Body of pancreas (tissue), 4 donors: ENCODE results near the gene AHCYL2. TPM values are rescaled to one million over a fixed set of nuclear protein-coding genes. Genes with fewer than 3 reads are reported as not detected.
"Not testable (repeated sequence)": the region's sequence is repeated elsewhere in the genome, so short reads cannot be mapped to it uniquely, and the experiment has no call there.

ENCODE experiments used
- ATAC-seq: fragments of 150-250 bp; one replicate; pipeline ENCODE4 v1.9.1; 2016
- DNase-seq, 4 donors: peaks; one replicate each; pipeline ENCODE4 v3.0.0-alpha.2; 2019
- H3K27ac ChIP-seq, 4 donors: fragments of 200-600 bp; sonication (generic); 1 replicate in 3 of 4; 2 replicates in 1 of 4; pipeline versions ENCODE4 v1.5.1 to v1.6.1; 2016 to 2019; ENCODE audit warnings: mild to moderate bottlenecking in 1 of 4, mixed read lengths in 1 of 4, moderate library complexity in 1 of 4
- H3K27me3 ChIP-seq, 2 donors: fragments of 200-600 bp; sonication (generic); one replicate each; pipeline ENCODE4 v1.6.0; 2016; ENCODE audit warnings: mild to moderate bottlenecking in 1 of 2
- H3K36me3 ChIP-seq, 2 donors: fragments of 200-600 bp; sonication (generic); replicated peaks in 1 of 2; 2 replicates each; pipeline ENCODE4 v1.5.1; 2016; ENCODE audit warnings: low read depth in 2 of 2; ENCODE audit not compliant: insufficient read depth in 1 of 2
- H3K4me1 ChIP-seq: fragments of 200-600 bp; sonication (generic); one replicate; pipeline ENCODE4 v1.6.0; 2016
- H3K4me3 ChIP-seq, 2 donors: fragments of 200-600 bp; sonication (generic); 1 replicate in 1 of 2; 2 replicates in 1 of 2; pipeline ENCODE4 v1.5.1; 2016 to 2019
- H3K9me3 ChIP-seq, 3 donors: fragments of 200-600 bp; sonication (generic); 1 replicate in 2 of 3; 2 replicates in 1 of 3; pipeline ENCODE4 v1.5.1; 2016
- CTCF ChIP-seq, 7 experiments: fragments of 450-650 bp in 4 of 7; fragments of 200-600 bp in 3 of 7; sonication (generic) in 3 of 7; IDR thresholded peaks; one replicate each; pipeline ENCODE4 v1.5.1; 2016 to 2019; ENCODE audit warnings: antibody characterized with exemption in 7 of 7
- POLR2A ChIP-seq, 3 donors: fragments of 450-650 bp; IDR thresholded peaks; one replicate each; pipeline ENCODE4 v1.6.1; 2016; ENCODE audit warnings: antibody characterized with exemption in 3 of 3, mild to moderate bottlenecking in 2 of 3
- WGBS, 2 donors: methylation state at CpG; one replicate each; pipeline ENCODE4 v1.1.5; 2017; 5-methylcytosine and 5-hydroxymethylcytosine counted together
- intact Hi-C: fragments of 100-400 bp; cut with DNase I; formaldehyde crosslinking; loops from one replicate; pipeline ENCODE4 v1.15.1; 2023
- total RNA-seq, 2 donors: library from RNA; depleted of rRNA; stranded (reverse); fragments of >200 nt; gene quantifications; one replicate each; pipeline ENCODE4 v1.1.0, GENCODE V29; 2016

AHCYL2 gene
- total RNA-seq, 2 donors from 2014 or later: 9.3 to 51.4 TPM

GRCh38 chr7:129212596-129212995, 12.2 kb upstream of the AHCYL2 start:
- no peaks in the 10 kb centered on the region for H3K36me3 ChIP-seq
- no peaks in the 10 kb centered on the region for H3K27me3 ChIP-seq
- H3K4me3 ChIP-seq: no peak overlapping the region
- no peak overlapping the region for H3K27ac ChIP-seq
- H3K9me3 ChIP-seq: no peaks in the 10 kb centered on the region
- H3K4me1 ChIP-seq: no peaks in the 10 kb centered on the region
- TF ChIP-seq CTCF (IDR thresholded peaks at IDR 0.05) (no peak), POLR2A (IDR thresholded peaks at IDR 0.05) (no peak)
- 79 to 85% methylated on average over 3 to 4 of the region's 4 CpGs for WGBS, 2 donors
- DNase-seq (no peak), ATAC-seq (no peak)
- intact Hi-C loops: loop anchor here (10.0 kb wide), 1 partner anchor 252 kb away; no protein-coding TSS in a partner anchor

GRCh38 chr7:129213828-129214227, 11.0 kb upstream of the AHCYL2 start:
- 56 to 60% methylated on average over 11 to 15 of the region's 15 CpGs for WGBS, 2 donors
- Histone ChIP-seq H3K4me1 (no peaks in the 10 kb centered on the region), H3K4me3 (no peak overlapping the region), H3K9me3 (no peaks in the 10 kb centered on the region), H3K36me3 (no peaks in the 10 kb centered on the region), H3K27me3 (no peaks in the 10 kb centered on the region), H3K27ac (no peak overlapping the region)
- TF ChIP-seq CTCF (IDR thresholded peaks at IDR 0.05) (no peak), POLR2A (IDR thresholded peaks at IDR 0.05) (no peak)
- DNase-seq (no peak), ATAC-seq (no peak)
- intact Hi-C loops: loop anchor here (10.0 kb wide), 1 partner anchor 251 kb away; no protein-coding TSS in a partner anchor

GRCh38 chr7:129215691-129216090, 9.1 kb upstream of the AHCYL2 start:
- H3K4me1 ChIP-seq, H3K4me3 ChIP-seq, DNase-seq, H3K9me3 ChIP-seq, H3K27ac ChIP-seq, ATAC-seq, H3K36me3 ChIP-seq, H3K27me3 ChIP-seq: not testable (repeated sequence)
- 95 to 97% methylated on average over 14 to 15 of the region's 15 CpGs for WGBS, 2 donors
- intact Hi-C loops: loop anchor here (5.0 to 10.0 kb wide), 2 partner anchors 82 to 249 kb away; no protein-coding TSS in a partner anchor

GRCh38 chr7:129216101-129216715, 8.6 kb upstream of the AHCYL2 start:
- H3K4me1 ChIP-seq, ATAC-seq, H3K4me3 ChIP-seq, H3K27ac ChIP-seq, H3K9me3 ChIP-seq, H3K27me3 ChIP-seq, DNase-seq, H3K36me3 ChIP-seq: not testable (repeated sequence)
- intact Hi-C loops: loop anchor here (5.0 to 10.0 kb wide), 2 partner anchors 81 to 249 kb away; no protein-coding TSS in a partner anchor
- WGBS, 2 donors: 79 to 86% methylated on average over 7 to 23 of the region's 34 CpGs

GRCh38 chr7:129216821-129217416, 7.9 kb upstream of the AHCYL2 start:
- intact Hi-C loops: loop anchor here (5.0 to 10.0 kb wide), 2 partner anchors 80 to 248 kb away; no protein-coding TSS in a partner anchor
- H3K4me3 ChIP-seq, H3K4me1 ChIP-seq, DNase-seq, H3K27ac ChIP-seq, H3K36me3 ChIP-seq, H3K9me3 ChIP-seq, ATAC-seq, H3K27me3 ChIP-seq: not testable (repeated sequence)
- 62 to 63% methylated on average over 8 of the region's 8 CpGs for WGBS, 2 donors

- DNase-seq (peak; percentile 87 to 92 (median 90)), ATAC-seq (peak; percentile 89)
- Histone ChIP-seq H3K27ac (no peak overlapping the region), H3K4me1 (peaks cover under 1% of the 10 kb centered on the region), H3K9me3 (no peaks in the 10 kb centered on the region), H3K4me3 (no peak overlapping the region), H3K36me3 (no peaks in the 10 kb centered on the region), H3K27me3 (no peaks in the 10 kb centered on the region)
- 10 to 11% methylated on average over 9 of the region's 9 CpGs for WGBS, 2 donors
- TF ChIP-seq CTCF (IDR thresholded peaks at IDR 0.05): peak; percentile 77 to 95 (median 91)
- no peak for TF ChIP-seq POLR2A (IDR thresholded peaks at IDR 0.05)
- intact Hi-C loops: loop anchor here (5.0 to 10.0 kb wide), 2 partner anchors 79 to 246 kb away; no protein-coding TSS in a partner anchor
Observed at GRCh38 chr7:129218514-129219062, 6.2 kb upstream of the AHCYL2 start.

GRCh38 chr7:129219166-129219565, 5.7 kb upstream of the AHCYL2 start:
- DNase-seq, H3K27me3 ChIP-seq, H3K4me3 ChIP-seq, H3K9me3 ChIP-seq, ATAC-seq, H3K27ac ChIP-seq, H3K36me3 ChIP-seq, H3K4me1 ChIP-seq: not testable (repeated sequence)
- intact Hi-C loops: loop anchor here (5.0 to 10.0 kb wide), 2 partner anchors 78 to 246 kb away; no protein-coding TSS in a partner anchor
- 76 to 80% methylated on average over 2 to 4 of the region's 4 CpGs for WGBS, 2 donors
